Esophagus squamous epithelium (tissue), 5 donors: ENCODE data around the gene LZTR1. TPM values are rescaled to one million over a fixed set of nuclear protein-coding genes. Genes with fewer than 3 reads are reported as not detected.

Experiments used
- DNase-seq: peaks from one replicate; lab custom pipeline; 2025; lab: John Stamatoyannopoulos, UW
- H3K27ac ChIP-seq, 4 donors: fragments of 200-600 bp; sonication (generic); one replicate each; pipeline ENCODE4 v1.5.1; 2016 to 2019; ENCODE audit warnings: mild to moderate bottlenecking in 1 of 4
- H3K27me3 ChIP-seq, 4 donors: fragments of 200-600 bp; sonication (generic); 1 replicate in 3 of 4; 2 replicates in 1 of 4; pipeline versions ENCODE4 v1.5.1 to v1.6.0; 2017 to 2021; ENCODE audit warnings: antibody characterized with exemption in 1 of 4
- H3K36me3 ChIP-seq, 3 donors: fragments of 200-600 bp; sonication (generic); one replicate each; pipeline ENCODE4 v1.5.1; 2016 to 2019
- H3K4me1 ChIP-seq, 3 donors: fragments of 200-600 bp; sonication (generic); one replicate each; pipeline ENCODE4 v1.5.1; 2017 to 2019
- H3K4me3 ChIP-seq, 4 donors: fragments of 200-600 bp; sonication (generic); 1 replicate in 3 of 4; 2 replicates in 1 of 4; pipeline ENCODE4 v1.5.1; 2016 to 2019; ENCODE audit warnings: mild to moderate bottlenecking in 2 of 4, moderate library complexity in 1 of 4
- H3K9me3 ChIP-seq, 3 donors: fragments of 200-600 bp; sonication (generic); one replicate each; pipeline ENCODE4 v1.5.1; 2016 to 2019
- POLR2A ChIP-seq, 4 donors: fragments of 450-650 bp; IDR thresholded peaks; one replicate each; pipeline ENCODE4 v1.6.1; 2017; ENCODE audit warnings: antibody characterized with exemption in 4 of 4, mild to moderate bottlenecking in 4 of 4, moderate library complexity in 3 of 4
- WGBS, 2 donors: methylation state at CpG; one replicate each; pipeline ENCODE4 v1.1.5; 2018; 5-methylcytosine and 5-hydroxymethylcytosine counted together
- intact Hi-C: fragments of 100-400 bp; cut with DNase I; formaldehyde crosslinking; loops from one replicate; pipeline ENCODE4 v1.15.0; 2022
- total RNA-seq, 4 donors: library from RNA; depleted of rRNA; stranded (reverse); fragments of >200 nt; gene quantifications; one replicate each; pipeline ENCODE4 v1.1.0, GENCODE V29; 2016
- TF ChIP-seq, protein P1 (sequence below), 6 experiments: fragments of 450-650 bp in 4 of 6; fragments of 200-600 bp in 2 of 6; sonication (generic) in 2 of 6; IDR thresholded peaks; one replicate each; pipeline ENCODE4 v1.5.1; 2016 to 2019; ENCODE audit warnings: antibody characterized with exemption in 6 of 6, mild to moderate bottlenecking in 4 of 6, moderate library complexity in 4 of 6
- donor health status: DM: yes; HTN: yes; CAD: no.

LZTR1 gene
- total RNA-seq, 4 donors from 2014 or later: 15.3 to 44.4 (median 25.5) TPM

DNA sequence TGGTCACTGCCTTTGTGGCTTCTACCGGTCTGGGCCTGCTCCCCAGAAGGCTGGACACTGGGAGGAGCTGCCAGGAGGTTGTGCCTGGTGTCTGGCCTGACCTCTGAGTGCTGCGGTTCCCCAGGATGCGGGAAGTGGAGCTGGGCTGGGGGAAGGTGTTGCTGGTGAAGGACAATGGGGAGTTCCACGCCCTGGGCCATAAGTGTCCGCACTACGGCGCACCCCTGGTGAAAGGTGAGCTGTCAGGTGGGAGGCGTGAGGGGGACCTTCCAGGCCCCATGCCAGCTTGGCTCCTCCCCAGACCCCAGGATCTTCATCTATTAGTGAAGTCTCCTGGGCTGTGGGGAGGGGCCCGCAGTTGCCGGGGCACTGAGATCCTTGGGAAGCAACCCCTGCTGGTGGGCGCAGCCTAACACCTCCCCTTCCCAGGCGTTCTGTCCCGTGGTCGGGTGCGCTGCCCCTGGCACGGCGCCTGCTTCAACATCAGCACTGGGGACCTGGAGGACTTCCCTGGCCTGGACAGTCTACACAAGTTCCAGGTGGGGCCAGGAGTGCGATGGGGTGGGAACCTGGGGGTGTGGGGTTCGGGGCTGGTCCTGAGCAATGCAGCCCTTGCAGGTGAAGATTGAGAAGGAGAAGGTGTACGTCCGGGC, 8.3 kb upstream of the LZTR1 start:
- no peak for TF ChIP-seq POLR2A (IDR thresholded peaks at IDR 0.05)
- TF ChIP-seq, protein P1, sequence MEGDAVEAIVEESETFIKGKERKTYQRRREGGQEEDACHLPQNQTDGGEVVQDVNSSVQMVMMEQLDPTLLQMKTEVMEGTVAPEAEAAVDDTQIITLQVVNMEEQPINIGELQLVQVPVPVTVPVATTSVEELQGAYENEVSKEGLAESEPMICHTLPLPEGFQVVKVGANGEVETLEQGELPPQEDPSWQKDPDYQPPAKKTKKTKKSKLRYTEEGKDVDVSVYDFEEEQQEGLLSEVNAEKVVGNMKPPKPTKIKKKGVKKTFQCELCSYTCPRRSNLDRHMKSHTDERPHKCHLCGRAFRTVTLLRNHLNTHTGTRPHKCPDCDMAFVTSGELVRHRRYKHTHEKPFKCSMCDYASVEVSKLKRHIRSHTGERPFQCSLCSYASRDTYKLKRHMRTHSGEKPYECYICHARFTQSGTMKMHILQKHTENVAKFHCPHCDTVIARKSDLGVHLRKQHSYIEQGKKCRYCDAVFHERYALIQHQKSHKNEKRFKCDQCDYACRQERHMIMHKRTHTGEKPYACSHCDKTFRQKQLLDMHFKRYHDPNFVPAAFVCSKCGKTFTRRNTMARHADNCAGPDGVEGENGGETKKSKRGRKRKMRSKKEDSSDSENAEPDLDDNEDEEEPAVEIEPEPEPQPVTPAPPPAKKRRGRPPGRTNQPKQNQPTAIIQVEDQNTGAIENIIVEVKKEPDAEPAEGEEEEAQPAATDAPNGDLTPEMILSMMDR (IDR thresholded peaks at IDR 0.05): no peak
- Histone ChIP-seq H3K27ac (no peak overlapping the region), H3K27me3 (no peaks in the 10 kb centered on the region), H3K36me3 (no peaks in the 10 kb centered on the region), H3K4me3 (no peak overlapping the region), H3K9me3 (no peaks in the 10 kb centered on the region), H3K4me1 (peaks cover 0 to 3% (median 0%) of the 10 kb centered on the region in 3 donors)
- DNase-seq: no peak
- WGBS, 2 donors: 60 to 66% methylated on average over 2 to 4 of the region's 21 CpGs
- intact Hi-C loops: no loop called here

DNA sequence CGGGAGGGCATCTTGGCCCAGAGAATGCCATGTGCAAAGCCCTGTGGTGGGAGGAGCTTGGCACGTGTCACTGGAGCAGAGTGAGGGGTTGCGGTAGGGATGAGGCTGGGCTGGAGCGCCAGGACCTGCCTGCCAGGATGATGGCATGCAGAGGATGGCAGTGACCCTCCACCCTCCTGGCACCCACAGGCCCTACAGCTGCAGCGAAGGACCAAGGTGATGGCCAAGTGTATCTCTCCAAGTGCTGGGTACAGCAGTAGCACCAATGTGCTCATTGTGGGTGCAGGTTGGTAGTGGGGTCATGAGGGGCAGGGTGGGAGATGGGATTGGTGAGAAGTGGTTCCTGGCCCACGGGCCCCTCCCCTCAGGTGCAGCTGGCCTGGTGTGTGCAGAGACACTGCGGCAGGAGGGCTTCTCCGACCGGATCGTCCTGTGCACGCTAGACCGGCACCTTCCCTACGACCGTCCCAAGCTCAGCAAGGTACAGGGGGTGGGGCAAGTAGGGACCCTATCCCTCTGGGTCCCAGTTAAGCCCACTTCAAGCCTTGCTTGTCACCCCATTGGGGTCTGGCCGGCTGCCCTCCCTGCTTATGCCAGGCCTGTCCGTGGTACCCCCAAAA, 7.7 kb upstream of the LZTR1 start:
- intact Hi-C loops: no loop called here
- 70 to 75% methylated on average over 11 to 14 of the region's 16 CpGs for WGBS, 2 donors
- no peak overlapping the region for H3K4me3 ChIP-seq
- peaks cover under 1 to 6% (median 1%) of the 10 kb centered on the region in 3 donors for H3K4me1 ChIP-seq
- H3K9me3 ChIP-seq: no peaks in the 10 kb centered on the region
- no peak overlapping the region for H3K27ac ChIP-seq
- TF ChIP-seq, protein P1 (IDR thresholded peaks at IDR 0.05): no peak
- no peak for TF ChIP-seq POLR2A (IDR thresholded peaks at IDR 0.05)
- H3K36me3 ChIP-seq: no peaks in the 10 kb centered on the region
- no peaks in the 10 kb centered on the region for H3K27me3 ChIP-seq
- DNase-seq: no peak

DNA sequence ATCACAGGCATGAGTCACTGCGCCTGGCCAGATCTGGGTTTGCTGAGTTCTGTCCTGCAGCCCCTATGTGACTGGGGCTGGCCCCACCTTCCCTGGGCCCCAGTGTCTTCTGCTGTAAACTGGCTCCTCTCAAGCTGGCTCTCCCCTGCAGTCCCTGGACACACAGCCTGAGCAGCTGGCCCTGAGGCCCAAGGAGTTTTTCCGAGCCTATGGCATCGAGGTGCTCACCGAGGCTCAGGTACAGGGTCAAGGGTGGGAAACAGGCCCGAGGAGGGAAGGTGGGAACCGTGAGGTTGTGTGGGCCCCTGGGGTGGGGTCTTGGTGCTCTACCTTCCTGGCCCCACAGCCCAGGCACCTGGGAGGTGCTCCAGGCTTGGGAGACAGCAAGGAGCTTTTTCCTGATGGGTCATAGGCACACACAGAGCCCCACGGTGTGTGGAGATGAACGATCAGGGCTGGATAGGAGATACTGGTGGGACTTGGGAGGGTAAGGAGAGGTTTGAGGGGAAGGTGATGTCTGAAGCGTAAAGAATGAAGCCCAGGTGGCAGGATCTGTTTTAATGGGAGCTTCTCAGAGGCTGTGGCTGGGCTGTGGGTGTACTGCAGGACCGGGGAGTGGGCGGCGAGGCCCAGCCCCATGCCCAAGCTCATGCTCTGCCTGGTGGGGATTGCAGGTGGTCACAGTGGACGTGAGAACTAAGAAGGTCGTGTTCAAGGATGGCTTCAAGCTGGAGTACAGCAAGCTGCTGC, 6.4 kb upstream of the LZTR1 start:
- H3K27ac ChIP-seq: no peak overlapping the region
- DNase-seq: no peak
- H3K9me3 ChIP-seq: no peaks in the 10 kb centered on the region
- no peak overlapping the region for H3K4me3 ChIP-seq
- WGBS, 2 donors: 75 to 81% methylated on average over 8 to 10 of the region's 14 CpGs
- intact Hi-C loops: no loop called here
- no peaks in the 10 kb centered on the region for H3K27me3 ChIP-seq
- peaks cover 9 to 18% (median 14%) of the 10 kb centered on the region in 3 donors for H3K4me1 ChIP-seq
- no peaks in the 10 kb centered on the region for H3K36me3 ChIP-seq
- TF ChIP-seq POLR2A (IDR thresholded peaks at IDR 0.05): no peak
- TF ChIP-seq, protein P1 (IDR thresholded peaks at IDR 0.05): no peak

DNA sequence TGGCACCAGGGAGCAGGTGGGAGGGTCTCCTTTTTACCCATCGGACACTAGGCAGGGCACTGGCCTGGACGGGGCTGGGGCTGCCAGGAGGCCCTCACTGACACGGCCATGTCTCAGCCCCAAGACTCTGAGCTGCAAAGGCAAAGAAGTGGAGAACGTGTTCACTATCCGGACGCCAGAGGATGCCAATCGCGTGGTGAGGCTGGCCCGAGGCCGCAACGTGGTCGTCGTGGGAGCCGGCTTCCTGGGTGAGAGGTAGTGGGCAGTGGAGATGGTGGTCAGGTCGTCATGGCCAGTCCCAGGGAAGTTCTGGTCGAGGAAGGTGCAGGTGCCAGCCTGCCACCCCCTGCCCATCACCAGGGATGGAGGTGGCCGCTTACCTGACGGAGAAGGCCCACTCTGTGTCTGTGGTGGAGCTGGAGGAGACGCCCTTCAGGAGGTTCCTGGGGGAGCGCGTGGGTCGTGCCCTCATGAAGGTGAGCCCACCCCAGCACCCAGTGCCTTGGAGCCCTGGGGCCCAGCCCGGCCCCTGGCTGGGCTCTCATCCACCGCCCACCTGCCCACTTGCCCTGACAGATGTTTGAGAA, 5.7 kb upstream of the LZTR1 start:
- intact Hi-C loops: no loop called here
- TF ChIP-seq, protein P1 (IDR thresholded peaks at IDR 0.05): no peak
- no peak for TF ChIP-seq POLR2A (IDR thresholded peaks at IDR 0.05)
- Histone ChIP-seq H3K4me3 (no peak overlapping the region), H3K9me3 (no peaks in the 10 kb centered on the region), H3K27ac (no peak overlapping the region), H3K27me3 (no peaks in the 10 kb centered on the region), H3K36me3 (no peaks in the 10 kb centered on the region), H3K4me1 (peaks cover 15 to 25% (median 19%) of the 10 kb centered on the region in 3 donors)
- 73 to 81% methylated on average over 14 to 18 of the region's 24 CpGs for WGBS, 2 donors
- no peak for DNase-seq
